ENCODE measurements around the gene COL15A1.

The COL15A1 gene

DNA sequence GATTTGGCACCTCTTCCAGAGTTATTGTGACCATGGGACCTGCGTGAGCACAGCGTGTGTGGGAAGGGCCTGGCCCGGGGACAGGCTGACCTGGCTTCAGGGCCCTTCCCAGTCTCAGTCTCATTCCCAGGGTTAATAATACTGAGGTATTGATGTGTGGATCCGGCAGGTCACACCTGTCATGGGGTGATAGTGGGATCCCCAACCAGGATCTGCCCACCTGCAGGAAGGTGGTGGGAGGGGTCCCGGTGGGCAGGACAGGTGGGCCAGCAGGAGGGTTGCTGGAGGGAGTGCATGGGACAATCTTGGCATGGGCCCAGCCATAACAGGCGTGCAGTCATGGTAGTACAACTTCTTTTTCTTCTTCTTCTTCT is 55.4 kb downstream of the COL15A1 start:
- Histone ChIP-seq H3K27ac (ENCODE audit: low read depth, low read length) (no peak overlapping the region), H3K27me3 (ENCODE audit: control insufficient read depth in 1 of 2, insufficient read depth in 2 of 2, low read length in 2 of 2) (no peaks in the 10 kb centered on the region), H3K4me1 (ENCODE audit: control insufficient read depth in 1 of 2, insufficient read depth in 2 of 2, low read length in 2 of 2) (peaks cover 14 to 15% of the 10 kb centered on the region in 2 donors), H3K4me3 (ENCODE audit: low read depth in 1 of 2, low read length in 2 of 2) (no peak overlapping the region), H3K9ac (ENCODE audit: low read depth in 1 of 2, low read length in 2 of 2) (no peak overlapping the region), H3K36me3 (ENCODE audit: control insufficient read depth in 1 of 2, insufficient read depth in 2 of 2, low read length in 2 of 2) (no peaks in the 10 kb centered on the region), H3K9me3 (ENCODE audit: control insufficient read depth in 1 of 2, low read length in 2 of 2) (no peaks in the 10 kb centered on the region)

DNA sequence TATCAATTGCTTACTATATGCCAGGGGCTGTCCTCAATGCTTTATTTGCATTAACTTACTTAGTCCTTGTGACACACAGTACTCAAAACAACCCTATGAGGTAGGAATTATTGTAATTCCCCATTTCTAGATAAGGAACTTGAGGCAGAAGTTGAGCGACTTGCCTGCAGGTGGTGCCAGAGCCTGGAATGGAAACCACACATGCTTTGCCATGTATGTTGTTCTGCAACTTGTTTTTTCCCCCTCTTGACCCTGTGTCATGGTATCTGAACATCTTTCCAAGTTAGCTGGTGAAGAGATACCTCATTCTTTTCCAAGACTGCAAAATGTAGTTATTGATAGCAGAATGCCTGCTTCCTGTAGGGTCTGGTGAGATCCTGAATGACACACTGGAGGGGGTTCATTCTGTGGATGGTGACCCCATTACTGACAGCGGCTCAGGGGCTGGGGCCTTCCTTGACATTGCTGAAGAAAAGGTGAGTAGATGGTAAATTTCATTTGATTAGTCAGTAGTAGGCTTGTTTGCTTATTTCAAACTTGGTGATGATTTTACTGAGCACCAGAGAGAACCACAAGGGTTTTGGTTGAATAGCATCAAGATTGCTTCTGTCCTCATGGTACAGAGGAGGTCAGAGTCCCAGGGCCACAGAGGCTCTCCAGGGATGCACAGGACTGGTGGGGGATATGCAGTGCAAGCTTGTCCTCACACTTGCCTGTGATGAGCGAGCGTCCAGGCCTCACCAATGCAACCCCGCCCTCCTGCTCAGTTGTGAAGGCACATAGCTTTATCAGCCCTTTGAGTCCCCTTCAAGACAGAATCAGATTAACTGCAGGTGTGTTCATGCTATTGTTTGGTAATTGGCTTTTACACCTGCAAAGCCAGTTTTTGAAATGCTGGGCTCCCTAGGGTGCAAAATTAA is 57.0 kb downstream of the COL15A1 start:
- H3K36me3 ChIP-seq (ENCODE audit: control insufficient read depth in 1 of 2, insufficient read depth in 2 of 2, low read length in 2 of 2): no peaks in the 10 kb centered on the region
- no peaks in the 10 kb centered on the region for H3K9me3 ChIP-seq (ENCODE audit: control insufficient read depth in 1 of 2, low read length in 2 of 2)
- no peaks in the 10 kb centered on the region for H3K27me3 ChIP-seq (ENCODE audit: control insufficient read depth in 1 of 2, insufficient read depth in 2 of 2, low read length in 2 of 2)
- no peak overlapping the region for H3K27ac ChIP-seq (ENCODE audit: low read depth, low read length)
- H3K9ac ChIP-seq (ENCODE audit: low read depth in 1 of 2, low read length in 2 of 2): no peak overlapping the region
- peaks cover 0 to 8% of the 10 kb centered on the region in 2 donors for H3K4me1 ChIP-seq (ENCODE audit: control insufficient read depth in 1 of 2, insufficient read depth in 2 of 2, low read length in 2 of 2)
- H3K4me3 ChIP-seq (ENCODE audit: low read depth in 1 of 2, low read length in 2 of 2): no peak overlapping the region

- H3K27ac ChIP-seq (ENCODE audit: low read depth, low read length): no peak overlapping the region
- no peaks in the 10 kb centered on the region for H3K36me3 ChIP-seq (ENCODE audit: control insufficient read depth in 1 of 2, insufficient read depth in 2 of 2, low read length in 2 of 2)
- no peaks in the 10 kb centered on the region for H3K27me3 ChIP-seq (ENCODE audit: control insufficient read depth in 1 of 2, insufficient read depth in 2 of 2, low read length in 2 of 2)
- no peak overlapping the region for H3K9ac ChIP-seq (ENCODE audit: low read depth in 1 of 2, low read length in 2 of 2)
- no peak overlapping the region for H3K4me3 ChIP-seq (ENCODE audit: low read depth in 1 of 2, low read length in 2 of 2)
- no peaks in the 10 kb centered on the region for H3K9me3 ChIP-seq (ENCODE audit: control insufficient read depth in 1 of 2, low read length in 2 of 2)
- H3K4me1 ChIP-seq (ENCODE audit: control insufficient read depth in 1 of 2, insufficient read depth in 2 of 2, low read length in 2 of 2): peaks cover 0 to 8% of the 10 kb centered on the region in 2 donors
Measured at GRCh38 chr9:99001892-99002291, 58.2 kb downstream of the COL15A1 start.

GRCh38 chr9:99002706-99003105 is 59.0 kb downstream of the COL15A1 start:
- Histone ChIP-seq H3K9me3 (ENCODE audit: control insufficient read depth in 1 of 2, low read length in 2 of 2) (no peaks in the 10 kb centered on the region), H3K27me3 (ENCODE audit: control insufficient read depth in 1 of 2, insufficient read depth in 2 of 2, low read length in 2 of 2) (no peaks in the 10 kb centered on the region), H3K27ac (ENCODE audit: low read depth, low read length) (no peak overlapping the region), H3K9ac (ENCODE audit: low read depth in 1 of 2, low read length in 2 of 2) (no peak overlapping the region), H3K4me1 (ENCODE audit: control insufficient read depth in 1 of 2, insufficient read depth in 2 of 2, low read length in 2 of 2) (peaks cover 0 to 8% of the 10 kb centered on the region in 2 donors), H3K4me3 (ENCODE audit: low read depth in 1 of 2, low read length in 2 of 2) (no peak overlapping the region), H3K36me3 (ENCODE audit: control insufficient read depth in 1 of 2, insufficient read depth in 2 of 2, low read length in 2 of 2) (no peaks in the 10 kb centered on the region)

- Histone ChIP-seq H3K27ac (ENCODE audit: low read depth, low read length) (no peak overlapping the region), H3K9ac (ENCODE audit: low read depth in 1 of 2, low read length in 2 of 2) (no peak overlapping the region), H3K9me3 (ENCODE audit: control insufficient read depth in 1 of 2, low read length in 2 of 2) (no peaks in the 10 kb centered on the region), H3K4me3 (ENCODE audit: low read depth in 1 of 2, low read length in 2 of 2) (no peak overlapping the region), H3K4me1 (ENCODE audit: control insufficient read depth in 1 of 2, insufficient read depth in 2 of 2, low read length in 2 of 2) (peaks cover 0 to 8% of the 10 kb centered on the region in 2 donors), H3K27me3 (ENCODE audit: control insufficient read depth in 1 of 2, insufficient read depth in 2 of 2, low read length in 2 of 2) (no peaks in the 10 kb centered on the region), H3K36me3 (ENCODE audit: control insufficient read depth in 1 of 2, insufficient read depth in 2 of 2, low read length in 2 of 2) (no peaks in the 10 kb centered on the region)
Measured at GRCh38 chr9:99003308-99003707, 59.6 kb downstream of the COL15A1 start.

DNA sequence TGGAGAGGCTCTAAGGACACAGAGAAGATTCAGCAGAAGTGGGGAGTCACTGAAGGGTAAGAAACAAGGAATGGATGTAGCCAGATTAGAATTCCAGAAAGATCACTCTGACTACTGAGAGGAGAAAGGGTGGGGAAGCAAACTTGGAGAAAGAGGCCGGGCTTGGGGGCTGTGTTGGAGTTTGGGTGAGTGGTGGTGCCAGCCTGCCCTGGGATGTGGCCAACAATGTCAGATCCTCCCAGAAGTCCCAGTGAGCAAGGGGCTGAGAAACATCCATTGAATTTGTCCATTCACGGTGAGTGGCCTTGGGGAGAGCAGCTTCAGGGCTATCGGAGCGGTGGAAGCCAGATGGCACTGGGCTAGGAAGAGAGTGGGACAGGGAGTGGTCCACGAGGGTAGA is 60.4 kb downstream of the COL15A1 start:
- no peaks in the 10 kb centered on the region for H3K27me3 ChIP-seq (ENCODE audit: control insufficient read depth in 1 of 2, insufficient read depth in 2 of 2, low read length in 2 of 2)
- H3K4me1 ChIP-seq (ENCODE audit: control insufficient read depth in 1 of 2, insufficient read depth in 2 of 2, low read length in 2 of 2): peaks cover 0 to 1% of the 10 kb centered on the region in 2 donors
- no peaks in the 10 kb centered on the region for H3K36me3 ChIP-seq (ENCODE audit: control insufficient read depth in 1 of 2, insufficient read depth in 2 of 2, low read length in 2 of 2)
- no peak overlapping the region for H3K4me3 ChIP-seq (ENCODE audit: low read depth in 1 of 2, low read length in 2 of 2)
- no peaks in the 10 kb centered on the region for H3K9me3 ChIP-seq (ENCODE audit: control insufficient read depth in 1 of 2, low read length in 2 of 2)
- H3K9ac ChIP-seq (ENCODE audit: low read depth in 1 of 2, low read length in 2 of 2): no peak overlapping the region
- H3K27ac ChIP-seq (ENCODE audit: low read depth, low read length): no peak overlapping the region

DNA sequence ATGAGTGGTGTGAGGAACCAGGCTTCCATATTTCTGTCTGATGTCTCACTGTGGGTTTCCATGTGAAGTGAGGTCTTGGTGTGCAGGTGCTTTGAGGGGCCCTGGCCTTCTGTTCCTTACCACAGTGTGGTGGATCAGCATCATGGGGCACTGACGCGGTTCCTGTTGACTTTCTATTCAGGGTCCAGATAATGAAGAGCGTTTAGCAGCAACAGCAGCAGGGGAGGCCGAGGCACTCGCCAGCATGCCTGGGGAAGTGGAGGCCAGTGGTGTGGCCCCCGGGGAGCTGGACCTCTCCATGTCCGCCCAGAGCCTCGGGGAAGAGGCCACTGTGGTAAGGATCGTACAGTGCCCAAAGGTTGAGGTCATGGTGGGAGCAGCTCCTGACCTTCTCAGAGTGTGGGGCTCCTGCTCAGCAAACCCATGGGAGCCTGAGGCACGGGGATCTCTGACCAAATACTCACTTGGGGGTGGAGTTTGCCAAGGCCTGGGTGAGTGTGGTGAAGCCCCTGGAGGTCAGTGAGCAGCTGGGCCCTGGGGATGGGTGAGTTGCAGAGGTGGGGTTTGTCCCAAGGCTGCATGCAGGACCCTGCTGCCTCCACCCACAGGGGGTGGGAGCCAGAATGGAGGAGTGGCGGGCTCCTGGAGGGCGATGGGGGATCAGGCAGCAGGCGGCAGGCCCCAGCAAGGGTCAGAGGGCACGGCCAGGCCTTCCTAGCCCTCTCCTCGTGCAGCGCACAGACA is 61.2 kb downstream of the COL15A1 start:
- Histone ChIP-seq H3K27ac (ENCODE audit: low read depth, low read length) (no peak overlapping the region), H3K4me3 (ENCODE audit: low read depth in 1 of 2, low read length in 2 of 2) (no peak overlapping the region), H3K9ac (ENCODE audit: low read depth in 1 of 2, low read length in 2 of 2) (no peak overlapping the region), H3K27me3 (ENCODE audit: control insufficient read depth in 1 of 2, insufficient read depth in 2 of 2, low read length in 2 of 2) (no peaks in the 10 kb centered on the region), H3K36me3 (ENCODE audit: control insufficient read depth in 1 of 2, insufficient read depth in 2 of 2, low read length in 2 of 2) (no peaks in the 10 kb centered on the region), H3K4me1 (ENCODE audit: control insufficient read depth in 1 of 2, insufficient read depth in 2 of 2, low read length in 2 of 2) (no peaks in the 10 kb centered on the region), H3K9me3 (ENCODE audit: control insufficient read depth in 1 of 2, low read length in 2 of 2) (peaks cover 0 to under 1% of the 10 kb centered on the region in 2 donors)

DNA sequence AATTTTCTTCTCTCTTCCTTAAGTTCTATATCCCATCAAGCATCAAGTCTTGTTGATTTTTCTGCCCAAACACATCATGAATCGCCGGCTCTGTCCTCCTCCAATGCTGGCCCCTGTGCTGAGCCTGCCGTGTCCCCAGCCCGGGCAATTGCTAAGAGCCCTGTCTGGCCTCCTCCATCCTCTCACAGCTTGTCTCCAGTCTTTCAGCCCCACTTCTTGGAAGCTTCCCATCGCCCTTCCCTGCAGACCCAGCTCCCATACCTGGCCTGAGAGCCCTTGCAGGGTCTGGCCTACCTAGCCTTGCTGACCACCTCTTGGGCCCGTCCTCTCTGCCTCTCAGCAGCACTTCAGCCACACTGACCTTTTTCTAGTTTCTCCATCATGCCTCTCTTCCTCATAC is 61.9 kb downstream of the COL15A1 start:
- Histone ChIP-seq H3K4me1 (ENCODE audit: control insufficient read depth in 1 of 2, insufficient read depth in 2 of 2, low read length in 2 of 2) (no peaks in the 10 kb centered on the region), H3K9me3 (ENCODE audit: control insufficient read depth in 1 of 2, low read length in 2 of 2) (peaks cover 4 to 6% of the 10 kb centered on the region in 2 donors), H3K27ac (ENCODE audit: low read depth, low read length) (no peak overlapping the region), H3K36me3 (ENCODE audit: control insufficient read depth in 1 of 2, insufficient read depth in 2 of 2, low read length in 2 of 2) (no peaks in the 10 kb centered on the region), H3K27me3 (ENCODE audit: control insufficient read depth in 1 of 2, insufficient read depth in 2 of 2, low read length in 2 of 2) (no peaks in the 10 kb centered on the region), H3K9ac (ENCODE audit: low read depth in 1 of 2, low read length in 2 of 2) (no peak overlapping the region), H3K4me3 (ENCODE audit: low read depth in 1 of 2, low read length in 2 of 2) (no peak overlapping the region)

GRCh38 chr9:99006511-99006910 is 62.8 kb downstream of the COL15A1 start:
- Histone ChIP-seq H3K9ac (ENCODE audit: low read depth in 1 of 2, low read length in 2 of 2) (no peak overlapping the region), H3K36me3 (ENCODE audit: control insufficient read depth in 1 of 2, insufficient read depth in 2 of 2, low read length in 2 of 2) (no peaks in the 10 kb centered on the region), H3K9me3 (ENCODE audit: control insufficient read depth in 1 of 2, low read length in 2 of 2) (peaks cover 4 to 6% of the 10 kb centered on the region in 2 donors), H3K4me1 (ENCODE audit: control insufficient read depth in 1 of 2, insufficient read depth in 2 of 2, low read length in 2 of 2) (no peaks in the 10 kb centered on the region), H3K27me3 (ENCODE audit: control insufficient read depth in 1 of 2, insufficient read depth in 2 of 2, low read length in 2 of 2) (no peaks in the 10 kb centered on the region), H3K4me3 (ENCODE audit: low read depth in 1 of 2, low read length in 2 of 2) (no peak overlapping the region), H3K27ac (ENCODE audit: low read depth, low read length) (no peak overlapping the region)

- no peak overlapping the region for H3K27ac ChIP-seq (ENCODE audit: low read depth, low read length)
- no peaks in the 10 kb centered on the region for H3K27me3 ChIP-seq (ENCODE audit: control insufficient read depth in 1 of 2, insufficient read depth in 2 of 2, low read length in 2 of 2)
- H3K36me3 ChIP-seq (ENCODE audit: control insufficient read depth in 1 of 2, insufficient read depth in 2 of 2, low read length in 2 of 2): no peaks in the 10 kb centered on the region
- H3K4me3 ChIP-seq (ENCODE audit: low read depth in 1 of 2, low read length in 2 of 2): no peak overlapping the region
- no peaks in the 10 kb centered on the region for H3K4me1 ChIP-seq (ENCODE audit: control insufficient read depth in 1 of 2, insufficient read depth in 2 of 2, low read length in 2 of 2)
- no peak overlapping the region for H3K9ac ChIP-seq (ENCODE audit: low read depth in 1 of 2, low read length in 2 of 2)
- H3K9me3 ChIP-seq (ENCODE audit: control insufficient read depth in 1 of 2, low read length in 2 of 2): peaks cover 4 to 6% of the 10 kb centered on the region in 2 donors
Measured at GRCh38 chr9:99006979-99007378, 63.3 kb downstream of the COL15A1 start.

All from duodenal mucosa (tissue), 2 donors.